Astrocyte (in vitro differentiated cells and primary cell): ENCODE measurements around the gene BCL2A1. TPM values are rescaled to one million over a fixed set of nuclear protein-coding genes. Genes with fewer than 3 reads are reported as not detected.
"Not testable (repeated sequence)": the region's sequence is repeated elsewhere in the genome, so short reads cannot be mapped to it uniquely, and the experiment has no call there.

Experiments used
- DNase-seq: peaks from one replicate; pipeline ENCODE4 v3.0.0-alpha.2; 2010; ENCODE audit warnings: low read depth
- FAIRE-seq: peaks from 2 replicates; lab custom pipeline; 2011; peaks lifted over from hg19 to GRCh38; lab: Jason Lieb, UNC
- H2AFZ ChIP-seq: 2 replicates; pipeline ENCODE4 v1.6.0; 2012; ENCODE audit warnings: low read depth, low read length, inconsistent platforms
- H3K27ac ChIP-seq: 2 replicates; pipeline ENCODE4 v1.5.1; 2011; ENCODE audit warnings: low read depth, low read length, inconsistent platforms
- H3K27me3 ChIP-seq: 2 replicates; pipeline ENCODE4 v1.6.0; 2011; ENCODE audit warnings: low read length, inconsistent platforms; ENCODE audit not compliant: insufficient read depth
- H3K36me3 ChIP-seq: 2 replicates; pipeline ENCODE4 v1.5.1; 2011; ENCODE audit warnings: low read length, inconsistent platforms; ENCODE audit not compliant: insufficient read depth
- H3K4me1 ChIP-seq: 2 replicates; pipeline ENCODE4 v1.5.1; 2011; ENCODE audit warnings: low read length, inconsistent platforms; ENCODE audit not compliant: insufficient read depth
- H3K4me2 ChIP-seq: 2 replicates; pipeline ENCODE4 v1.6.0; 2012; ENCODE audit warnings: low read length, inconsistent platforms
- H3K4me3 ChIP-seq: 2 replicates; pipeline ENCODE4 v1.5.1; 2011; ENCODE audit warnings: low read depth, mild to moderate bottlenecking, low read length, inconsistent platforms; ENCODE audit not compliant: insufficient read depth
- H3K79me2 ChIP-seq: 2 replicates; pipeline ENCODE4 v1.6.0; 2012; ENCODE audit warnings: mild to moderate bottlenecking, low read length, inconsistent platforms; ENCODE audit not compliant: insufficient read depth
- H3K9ac ChIP-seq: 2 replicates; pipeline ENCODE4 v1.6.0; 2012; ENCODE audit warnings: mild to moderate bottlenecking, low read length, inconsistent platforms
- H3K9me3 ChIP-seq: 2 replicates; pipeline ENCODE4 v1.5.1; 2012; ENCODE audit warnings: low read depth, mild to moderate bottlenecking, low read length, inconsistent platforms; ENCODE audit not compliant: insufficient read depth
- H4K20me1 ChIP-seq: 2 replicates; pipeline ENCODE4 v1.6.0; 2012; ENCODE audit warnings: low read length, inconsistent platforms; ENCODE audit not compliant: insufficient read depth
- H3K27ac Mint-ChIP-seq: one replicate; pipeline ENCODE4 v1.8.0; 2021; ENCODE audit warnings: mild to moderate bottlenecking, mixed read lengths; ENCODE audit not compliant: unreplicated experiment
- H3K27me3 Mint-ChIP-seq: one replicate; pipeline ENCODE4 v1.8.0; 2021; ENCODE audit warnings: low read depth, mixed read lengths; ENCODE audit not compliant: unreplicated experiment
- H3K36me3 Mint-ChIP-seq: one replicate; pipeline ENCODE4 v1.8.0; 2021; ENCODE audit warnings: low read depth, mixed read lengths; ENCODE audit not compliant: unreplicated experiment
- H3K4me1 Mint-ChIP-seq: one replicate; pipeline ENCODE4 v1.8.0; 2021; ENCODE audit warnings: low read depth, mixed read lengths; ENCODE audit not compliant: unreplicated experiment
- H3K4me3 Mint-ChIP-seq: one replicate; pipeline ENCODE4 v1.8.0; 2021; ENCODE audit warnings: mild to moderate bottlenecking, moderate library complexity, mixed read lengths; ENCODE audit not compliant: unreplicated experiment
- H3K9me3 Mint-ChIP-seq: one replicate; pipeline ENCODE4 v1.8.0; 2021; ENCODE audit warnings: mild to moderate bottlenecking, mixed read lengths; ENCODE audit not compliant: unreplicated experiment
- CTCF ChIP-seq: IDR thresholded peaks from 2 replicates; pipeline ENCODE4 v1.5.1; 2011; ENCODE audit warnings: low read depth, mild to moderate bottlenecking, inconsistent platforms, low read length, moderate library complexity; ENCODE audit not compliant: insufficient read depth
- EZH2 ChIP-seq: IDR thresholded peaks from 2 replicates; pipeline ENCODE4 v1.6.1; 2012; ENCODE audit warnings: mild to moderate bottlenecking, low read length, inconsistent platforms; ENCODE audit not compliant: insufficient read depth
- total RNA-seq: library from RNA; stranded (reverse); gene quantifications from 2 replicates; pipeline ENCODE4 v1.2.1, GENCODE V29; 2021

Gene BCL2A1
- total RNA-seq, 1 donor from 2014 or later, result not detected

- Mint-ChIP-seq H3K27me3 (no peaks in the 10 kb centered on the region), H3K4me3 (no peak overlapping the region), H3K9me3 (peaks cover 7% of the 10 kb centered on the region), H3K27ac (no peak overlapping the region), H3K4me1 (no peaks in the 10 kb centered on the region), H3K36me3 (no peaks in the 10 kb centered on the region)
- DNase-seq, result no peak
- Histone ChIP-seq H2AFZ (no peak overlapping the region), H3K27ac (no peak overlapping the region), H3K4me3 (no peak overlapping the region), H3K36me3 (no peaks in the 10 kb centered on the region), H3K79me2 (no peaks in the 10 kb centered on the region), H3K27me3 (no peaks in the 10 kb centered on the region), H3K4me1 (peaks cover 4% of the 10 kb centered on the region), H3K9ac (no peak overlapping the region), H3K9me3 (no peaks in the 10 kb centered on the region), H3K4me2 (peak overlapping the region; percentile 0), H4K20me1 (no peaks in the 10 kb centered on the region)
- TF ChIP-seq EZH2 (no peak), CTCF (no peak)
- no peak for FAIRE-seq
These were observed 40.6 kb upstream of the BCL2A1 start for GRCh38 chr15:80011596-80011995.

GRCh38 chr15:80011041-80011523 is 40.1 kb upstream of the BCL2A1 start:
- H3K9ac ChIP-seq, H3K4me1 Mint-ChIP-seq, H3K36me3 ChIP-seq, H3K27me3 ChIP-seq, H3K27me3 Mint-ChIP-seq, H3K9me3 Mint-ChIP-seq, H3K4me3 Mint-ChIP-seq, H2AFZ ChIP-seq, H3K79me2 ChIP-seq, H3K4me1 ChIP-seq, H3K4me3 ChIP-seq, H3K9me3 ChIP-seq, H3K27ac Mint-ChIP-seq, FAIRE-seq, H3K36me3 Mint-ChIP-seq, H4K20me1 ChIP-seq: not testable (repeated sequence)
- DNase-seq, result peak; percentile 89
- peak overlapping the region; percentile 60 for H3K27ac ChIP-seq
- peak overlapping the region; percentile 5 for H3K4me2 ChIP-seq

- Histone ChIP-seq H3K4me1 (peaks cover 4% of the 10 kb centered on the region), H3K36me3 (no peaks in the 10 kb centered on the region), H2AFZ (no peak overlapping the region), H4K20me1 (no peaks in the 10 kb centered on the region), H3K79me2 (no peaks in the 10 kb centered on the region), H3K9me3 (no peaks in the 10 kb centered on the region), H3K27me3 (no peaks in the 10 kb centered on the region), H3K4me3 (no peak overlapping the region), H3K4me2 (no peak overlapping the region), H3K27ac (peak overlapping the region; percentile 60), H3K9ac (no peak overlapping the region)
- no peak overlapping the region for H3K4me3 Mint-ChIP-seq
- FAIRE-seq (no peak), DNase-seq (no peak)
- H3K9me3 Mint-ChIP-seq, result peaks cover 7% of the 10 kb centered on the region
- no peaks in the 10 kb centered on the region for H3K36me3 Mint-ChIP-seq
- H3K27me3 Mint-ChIP-seq, result no peaks in the 10 kb centered on the region
- no peak overlapping the region for H3K27ac Mint-ChIP-seq
- H3K4me1 Mint-ChIP-seq, result no peaks in the 10 kb centered on the region
- TF ChIP-seq CTCF (no peak), EZH2 (no peak)
These were observed 39.2 kb upstream of the BCL2A1 start for GRCh38 chr15:80010131-80010673.
